Suppressor macrophage treated with lipopolysaccharide for 1 hour (primary cell): ENCODE results near the gene AZIN2.
"Not testable (repeated sequence)": the region's sequence is repeated elsewhere in the genome, so short reads cannot be mapped to it uniquely, and the experiment has no call there.

ENCODE experiments used
- DNase-seq, 3 donors: peaks; one replicate each; pipeline ENCODE4 v3.0.0-alpha.2; 2020 to 2022

AZIN2 gene

DNA sequence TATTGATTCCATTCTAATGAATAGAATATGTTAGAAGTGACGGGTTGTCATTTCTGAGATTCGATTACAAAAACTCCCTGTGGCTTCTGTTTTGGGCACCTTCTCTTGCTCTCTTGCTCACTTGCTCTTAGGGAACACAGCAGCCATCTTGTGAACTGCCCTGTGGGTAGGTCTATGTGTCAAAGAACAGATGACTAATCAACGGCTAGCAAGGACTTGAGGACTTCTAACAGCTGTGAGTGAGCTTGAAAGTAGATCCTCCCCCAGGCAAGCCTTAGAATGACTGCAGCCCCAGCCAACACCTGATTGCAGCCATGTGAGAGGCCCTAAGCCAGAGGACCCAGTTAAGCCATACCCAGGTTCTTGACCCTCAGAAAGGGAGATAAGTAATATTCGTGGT lies 49.3 kb downstream of the AZIN2 start:
- DNase-seq, result peak; percentile 7 to 23 (median 21)

DNA sequence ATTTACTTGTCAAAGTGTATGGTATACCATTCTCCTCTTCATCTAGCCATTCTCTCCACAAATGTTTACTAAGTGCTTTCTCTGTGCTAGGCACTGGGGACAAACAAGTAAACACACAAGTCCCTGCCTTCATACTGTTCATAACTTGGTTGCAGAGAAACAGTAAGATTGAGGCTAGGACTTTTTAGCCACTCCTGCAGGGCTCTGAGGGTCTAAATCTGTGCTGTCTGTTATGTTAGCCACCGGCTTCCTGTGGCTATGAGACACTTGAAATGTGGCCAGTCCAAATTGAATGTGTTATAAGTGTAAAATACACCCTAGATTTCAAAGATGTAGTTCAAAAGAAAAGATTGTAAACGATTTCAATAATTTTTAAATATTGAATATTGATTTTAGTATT lies 50.2 kb downstream of the AZIN2 start:
- no peak for DNase-seq

DNA sequence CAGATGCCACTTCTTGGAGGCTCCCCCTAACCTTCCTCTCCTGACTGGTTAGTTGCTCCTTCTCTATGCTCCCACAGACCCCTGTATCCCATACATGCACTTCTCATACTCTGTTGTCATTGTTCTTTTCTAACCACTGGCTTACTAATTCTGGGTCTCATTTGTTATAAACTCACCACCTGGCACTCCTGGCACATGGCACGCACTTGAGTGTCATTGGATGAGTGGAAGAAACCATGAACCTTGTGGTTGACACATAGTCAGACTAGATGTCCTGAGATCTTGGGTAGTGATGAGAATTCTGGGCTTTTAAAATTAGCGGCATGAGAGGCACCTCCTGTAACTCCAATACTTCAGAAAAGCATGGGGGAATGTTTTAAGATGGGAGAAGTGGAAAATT lies 51.6 kb downstream of the AZIN2 start:
- no peak for DNase-seq

DNA sequence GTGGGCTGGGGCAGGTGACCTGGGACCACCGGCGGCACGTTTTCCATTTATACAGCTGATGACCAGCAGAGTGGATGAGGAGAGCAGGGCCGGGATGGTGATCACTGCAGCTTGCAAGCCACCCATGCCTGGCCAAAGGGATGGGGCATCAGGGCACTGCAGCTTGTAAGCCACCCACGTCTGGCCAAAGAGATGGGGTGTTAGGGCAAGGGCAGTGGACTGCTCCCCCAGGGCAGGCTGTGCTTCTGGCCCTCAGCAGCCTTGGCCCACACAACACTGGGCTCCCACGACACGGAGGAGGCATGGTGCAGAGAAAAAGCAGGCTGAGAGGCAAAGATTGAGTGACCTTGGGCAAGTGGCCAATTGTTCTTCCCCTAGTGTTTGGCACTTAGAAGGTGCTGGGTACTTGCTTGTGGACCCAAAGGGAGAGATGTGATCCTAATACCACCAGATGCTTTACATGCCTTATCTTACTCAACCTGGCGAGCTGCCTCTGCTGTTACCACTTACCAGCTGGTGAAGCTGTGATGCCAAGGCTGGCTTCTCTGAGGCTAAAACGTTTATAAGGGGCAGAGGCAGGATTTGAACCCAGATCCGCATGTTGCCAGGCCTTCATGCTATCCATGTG lies 52.6 kb downstream of the AZIN2 start:
- no peak for DNase-seq

DNA sequence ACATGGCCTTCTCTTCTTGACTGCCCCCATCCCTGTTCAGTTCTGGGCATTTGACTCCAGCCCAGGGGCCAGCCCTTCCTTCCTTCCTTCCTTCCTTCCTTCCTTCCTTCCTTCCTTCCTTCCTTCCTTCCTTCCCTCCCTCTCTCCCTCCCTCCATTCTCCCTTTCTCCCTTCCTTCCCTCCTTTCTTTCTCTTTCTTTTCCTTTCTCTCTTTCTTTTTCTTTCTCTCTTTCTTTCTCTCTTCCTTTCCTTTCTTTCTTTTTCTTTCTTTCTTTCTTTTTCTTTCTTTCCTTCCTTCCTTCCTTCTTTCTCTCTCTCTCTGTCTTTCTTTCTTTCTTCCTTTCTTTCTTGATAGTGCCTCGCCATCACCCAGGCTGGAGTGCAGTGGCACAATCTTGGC lies 55.1 kb downstream of the AZIN2 start:
- DNase-seq, result not testable (repeated sequence)

DNA sequence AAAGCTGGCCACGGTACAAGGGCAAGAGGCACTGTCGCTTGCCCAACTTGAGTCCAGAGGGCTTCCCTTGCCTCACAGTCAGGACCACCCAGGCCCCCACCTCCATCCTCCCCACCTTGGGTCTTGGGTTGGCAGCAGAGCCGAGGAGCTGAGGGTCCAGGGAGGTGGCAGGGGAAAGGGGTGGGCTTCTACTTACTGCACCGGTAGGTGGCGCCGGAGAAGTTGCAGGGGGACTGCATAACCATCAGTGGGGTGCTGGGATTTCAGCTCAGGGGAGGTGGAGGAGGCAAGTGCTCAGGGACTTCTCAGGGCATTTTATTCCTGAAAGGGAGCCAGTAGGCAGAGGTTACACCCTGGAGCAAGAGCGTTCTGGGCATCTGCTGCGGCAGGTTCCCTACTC lies 56.8 kb downstream of the AZIN2 start:
- DNase-seq, result peak in 2 of 3 donors; percentile 10 to 49

DNA sequence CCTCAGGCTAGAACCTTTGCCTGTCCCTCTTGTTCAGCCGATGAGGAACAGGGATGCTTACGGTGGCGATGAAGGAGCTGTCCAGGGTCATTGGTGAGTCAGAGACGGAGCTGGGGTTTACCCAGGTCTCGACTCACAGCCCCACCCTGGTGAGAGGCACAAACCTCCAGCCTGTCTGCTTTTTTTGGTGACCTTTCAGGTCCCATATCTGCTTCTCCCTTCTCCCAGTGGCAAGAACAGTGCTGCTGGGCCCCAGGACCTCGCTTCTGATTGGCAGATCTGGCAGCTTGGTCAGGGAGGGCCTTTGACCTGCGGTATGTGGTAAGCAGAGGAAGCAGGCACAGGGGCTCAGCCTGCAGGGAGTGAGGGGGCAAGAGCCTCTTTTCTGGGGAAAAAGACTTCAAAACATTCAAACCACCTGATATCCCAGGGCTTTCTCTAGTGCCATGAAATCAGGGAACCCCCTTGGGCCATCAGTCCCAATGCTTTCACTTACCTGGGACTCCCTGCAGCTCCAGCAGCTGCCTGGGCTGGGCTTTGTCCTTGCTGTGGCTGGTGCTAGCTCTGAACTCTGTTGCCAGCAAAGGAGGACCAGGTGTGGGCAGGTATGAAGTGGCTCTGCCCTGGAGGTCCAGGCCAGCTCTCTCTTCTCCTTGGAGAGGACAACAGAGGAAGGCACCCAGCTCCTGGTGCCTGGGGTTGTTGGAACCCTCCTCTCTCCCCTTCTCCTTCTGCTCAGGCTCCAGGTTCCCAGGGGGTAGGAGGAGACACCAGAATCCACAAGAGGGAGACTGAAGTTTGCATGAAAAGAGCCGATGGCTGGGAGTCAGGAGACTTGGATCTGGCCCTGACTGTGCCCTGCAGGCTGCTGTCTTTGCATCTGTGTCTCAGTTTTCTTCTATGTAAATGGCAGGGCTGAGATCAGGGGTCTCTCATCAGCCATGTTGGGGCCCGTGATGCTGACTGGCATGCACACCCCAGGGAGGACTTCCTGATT lies 59.5 kb downstream of the AZIN2 start:
- DNase-seq, result peak in 2 of 3 donors; percentile 5 to 29

DNA sequence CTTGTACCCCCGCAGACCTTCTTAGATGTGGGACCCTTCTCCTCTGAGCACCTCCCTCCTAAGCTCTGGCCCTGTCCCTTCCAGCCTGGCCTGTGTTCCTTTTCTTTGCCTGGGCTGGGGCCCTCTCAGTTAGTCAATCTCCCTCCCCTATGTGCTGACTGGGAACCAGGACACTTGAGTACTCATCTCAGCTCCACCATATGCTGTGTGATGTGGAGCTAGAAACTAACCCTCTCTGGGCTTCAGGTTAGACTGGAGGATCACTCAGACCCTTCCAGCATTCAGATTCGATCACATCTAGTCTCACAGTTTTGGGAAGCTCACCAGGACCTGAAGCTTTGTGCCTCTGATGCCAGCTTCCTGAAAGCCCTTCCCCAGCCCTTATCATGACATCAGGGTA lies 60.3 kb downstream of the AZIN2 start:
- no peak for DNase-seq

DNA sequence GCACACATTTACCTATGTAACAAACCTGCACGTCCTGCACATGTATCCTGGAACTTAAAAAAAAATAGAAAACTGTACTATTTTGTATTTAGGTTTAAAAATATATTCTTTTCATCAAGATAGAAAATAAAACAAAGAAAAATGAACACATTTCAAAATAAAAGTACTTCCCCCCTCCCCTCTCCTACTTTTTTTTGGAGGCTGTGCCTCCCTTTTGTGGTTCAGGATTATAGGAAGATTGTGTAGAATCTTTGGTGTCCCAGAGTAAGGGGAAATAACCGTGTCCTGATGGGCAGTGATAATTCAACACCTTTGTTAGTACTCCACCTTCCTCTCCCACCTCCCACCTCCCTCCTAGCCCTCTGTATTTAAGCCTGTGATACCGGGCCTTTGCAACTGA lies 60.8 kb downstream of the AZIN2 start:
- DNase-seq, result no peak

DNA sequence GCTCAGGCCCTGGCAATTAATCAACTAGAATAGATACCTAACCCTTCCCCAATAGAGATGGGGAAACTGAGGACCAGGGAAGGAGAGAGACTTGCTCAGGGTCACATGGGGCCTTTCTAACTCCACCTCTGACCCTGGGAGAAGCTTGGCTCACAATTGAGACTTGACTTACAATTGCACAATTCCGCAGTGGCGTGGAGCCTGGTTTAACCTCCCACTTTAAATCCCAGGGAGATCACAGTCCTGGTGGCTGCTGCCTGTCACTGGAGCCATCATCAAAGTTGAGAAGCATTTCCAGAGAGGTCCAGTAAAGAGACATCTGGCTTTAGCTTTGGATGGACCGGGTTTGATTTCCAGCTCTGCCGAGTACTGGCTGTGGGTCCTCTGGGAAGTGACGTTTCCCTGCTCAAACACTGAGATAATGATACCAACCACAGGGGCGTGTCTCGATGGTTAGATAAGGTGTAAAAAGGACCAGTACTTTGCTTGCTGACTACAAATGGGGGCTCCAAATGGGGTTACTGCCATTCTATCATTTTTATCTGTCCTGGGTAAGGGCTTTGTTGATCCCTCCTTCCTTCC lies 61.6 kb downstream of the AZIN2 start:
- DNase-seq, result no peak

DNA sequence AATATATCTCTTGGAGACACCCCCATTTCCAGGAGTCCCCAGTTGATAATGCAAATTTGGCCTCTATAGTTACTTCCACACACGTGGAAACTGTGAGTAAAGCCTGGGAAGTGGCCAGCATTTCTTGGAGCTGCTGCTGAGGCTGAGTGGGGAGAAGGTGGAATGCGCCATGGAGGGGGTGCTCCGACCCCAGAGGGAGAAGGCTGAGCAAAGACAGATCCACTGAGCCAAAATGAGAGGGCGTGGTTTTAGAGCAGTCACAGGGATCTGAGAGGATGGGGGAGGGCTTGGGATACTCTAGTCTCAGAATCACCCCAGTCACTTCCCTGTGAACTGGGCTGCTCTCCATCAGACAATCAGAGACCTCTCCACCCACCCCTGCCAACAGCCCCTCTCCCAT lies 62.2 kb downstream of the AZIN2 start:
- DNase-seq, result no peak

DNA sequence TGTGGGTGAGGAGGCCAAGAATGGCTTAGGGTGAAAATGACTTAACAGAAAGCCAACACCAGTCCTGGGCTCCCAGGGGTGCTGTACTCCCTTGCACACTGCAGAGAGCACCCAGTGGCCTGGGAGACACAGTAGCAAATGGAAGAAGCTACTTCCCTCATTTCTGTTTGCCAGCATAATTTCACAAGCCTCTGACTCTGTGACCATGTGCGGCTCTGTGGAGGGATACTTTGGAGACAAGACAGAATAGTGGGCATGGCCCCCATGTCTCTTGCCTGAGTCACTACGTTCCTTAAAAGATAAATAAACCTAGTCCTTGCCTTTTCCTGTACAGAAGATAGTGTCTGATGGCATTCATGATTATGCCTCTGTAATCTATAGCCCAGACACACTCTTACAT lies 62.7 kb downstream of the AZIN2 start:
- no peak for DNase-seq

DNA sequence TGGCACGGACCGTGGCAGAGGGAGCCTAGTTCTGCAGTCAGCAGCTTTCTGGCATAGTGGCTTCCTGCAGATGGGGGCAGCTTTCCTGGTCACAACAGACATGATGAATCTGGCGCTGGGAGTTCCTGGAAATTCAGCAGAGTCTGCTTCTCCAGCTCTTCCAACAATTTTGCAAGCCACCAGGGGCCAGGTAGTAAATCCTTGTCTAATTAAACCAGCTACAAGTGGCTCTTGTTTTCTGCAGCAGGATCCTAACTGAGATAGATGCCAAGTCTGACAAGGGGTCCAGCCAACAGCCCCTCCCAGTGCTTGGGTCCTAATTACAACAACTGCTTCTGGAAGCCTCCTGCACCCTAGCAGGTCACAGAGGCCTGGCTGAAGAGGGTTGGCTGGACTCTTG lies 65.0 kb downstream of the AZIN2 start:
- no peak for DNase-seq

DNA sequence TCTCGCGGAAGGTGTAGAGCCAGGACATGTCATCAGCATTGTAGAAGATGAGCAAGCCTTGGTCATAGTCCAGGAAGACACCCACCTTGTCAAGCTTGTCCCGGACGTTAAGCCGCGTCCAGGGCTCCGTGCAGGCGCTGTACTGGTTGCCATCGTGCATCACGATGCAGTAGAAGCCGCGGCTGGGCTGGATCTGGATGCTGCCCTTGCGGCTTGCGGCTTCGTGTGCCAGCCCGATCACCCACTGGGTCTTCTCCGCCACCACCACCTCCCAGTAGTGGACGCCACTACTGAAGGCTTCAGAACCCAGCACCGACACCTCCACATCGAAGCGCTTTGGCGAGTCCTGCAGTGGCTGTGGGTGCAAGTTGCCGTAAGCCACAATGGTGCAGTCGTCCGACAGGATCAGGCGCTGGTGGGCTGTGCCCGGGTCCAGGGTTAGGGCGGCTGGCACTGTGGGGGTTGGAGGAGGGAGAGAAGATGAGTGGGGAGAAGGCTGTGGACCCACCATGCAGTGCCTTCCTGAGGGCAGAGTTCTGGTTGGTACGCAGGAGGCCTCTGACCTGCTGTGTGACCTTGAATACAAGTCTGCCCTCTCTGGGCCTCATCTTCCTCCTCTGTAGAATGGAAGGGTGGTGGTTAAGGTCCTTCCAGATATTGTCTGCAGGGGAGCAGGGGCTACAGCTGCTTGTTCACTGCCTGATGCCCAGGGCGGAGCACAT lies 66.5 kb downstream of the AZIN2 start:
- no peak for DNase-seq

DNA sequence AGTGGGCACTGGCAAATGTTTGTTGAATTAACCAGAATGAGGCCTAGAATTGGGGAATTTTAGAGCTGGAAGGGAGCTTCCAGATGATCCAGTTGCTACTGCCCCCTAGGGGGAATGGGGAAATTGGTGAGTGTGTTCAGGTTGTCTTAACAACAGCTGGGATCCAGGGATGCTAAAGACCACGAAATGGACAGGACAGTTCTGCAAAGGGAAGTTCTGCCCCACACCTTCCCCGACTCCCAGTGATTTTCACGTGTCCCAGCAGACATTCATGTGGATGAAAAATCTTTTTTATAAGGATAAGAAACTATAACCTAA lies 67.0 kb downstream of the AZIN2 start:
- peak; percentile 23 to 30 (median 25) for DNase-seq

DNA sequence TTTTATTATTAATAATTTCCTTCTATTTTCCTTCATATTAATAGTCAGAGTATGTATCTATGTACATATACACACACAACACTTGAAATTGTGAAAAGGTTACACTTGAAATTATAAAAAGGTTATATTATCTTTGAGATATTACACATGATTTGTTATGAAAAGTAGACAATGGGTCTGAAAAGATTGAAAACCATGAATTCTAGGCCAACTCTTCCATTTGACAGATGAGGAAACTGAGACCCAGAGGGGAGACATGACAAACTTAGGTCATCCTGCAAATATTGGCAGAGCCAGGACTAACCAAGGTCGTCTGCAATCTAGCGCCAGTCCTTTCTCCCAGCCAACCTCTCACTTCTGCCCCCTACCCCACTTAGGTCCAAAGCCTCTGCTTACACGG lies 67.7 kb downstream of the AZIN2 start:
- no peak for DNase-seq

DNA sequence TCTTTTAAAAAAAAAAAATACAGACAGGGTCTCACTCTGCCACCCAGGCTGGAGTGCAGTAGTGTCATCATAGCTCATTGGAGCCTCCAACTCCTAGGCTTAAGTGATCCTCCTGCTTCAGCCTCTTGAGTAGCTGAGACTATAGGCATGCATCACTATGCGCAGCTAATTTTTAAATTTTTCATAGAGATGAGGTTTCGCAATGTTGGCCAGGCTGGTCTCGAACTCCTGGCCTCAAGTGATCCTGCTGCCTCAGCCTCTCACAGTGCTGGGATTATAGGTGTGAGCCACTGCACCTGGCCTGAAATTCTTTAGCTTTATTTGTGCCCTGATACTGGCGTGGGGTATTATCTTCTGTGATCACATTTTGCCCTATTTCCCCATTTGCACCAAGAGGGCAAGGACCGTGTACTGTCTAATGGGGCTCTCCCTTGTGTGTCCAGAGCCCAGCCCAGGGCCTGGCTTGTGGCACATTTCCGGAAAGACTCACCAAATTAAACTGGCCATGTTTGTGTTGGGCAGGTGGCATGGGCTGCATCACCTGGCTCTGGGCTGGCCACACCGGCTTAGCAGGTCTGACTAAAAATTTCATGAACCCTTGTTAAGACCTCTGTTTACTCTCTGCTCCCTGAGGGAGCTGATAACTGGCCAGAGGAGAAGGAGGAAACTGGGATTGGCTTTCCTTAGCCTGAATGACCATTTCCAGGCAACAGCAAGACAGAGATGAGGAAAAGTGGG lies 68.7 kb downstream of the AZIN2 start:
- DNase-seq, result no peak

DNA sequence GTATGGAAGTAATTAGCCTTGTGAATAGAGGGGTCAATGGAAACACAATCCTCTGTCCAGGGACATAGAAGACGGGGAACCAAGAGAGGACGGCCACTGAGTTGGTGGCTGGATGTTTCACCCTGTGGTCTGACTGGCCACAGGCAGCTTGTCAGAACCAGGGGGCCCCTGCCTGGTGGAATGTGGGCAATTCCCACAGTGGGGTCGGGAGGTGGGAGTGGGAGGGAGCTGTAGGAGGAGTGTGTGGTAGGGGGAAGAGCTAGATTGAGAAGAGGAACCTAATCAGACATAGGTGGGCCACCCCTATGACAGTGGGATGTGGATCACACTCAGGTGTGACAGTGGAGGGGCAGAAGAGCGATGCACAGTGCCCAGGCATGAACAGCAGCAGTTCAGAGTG lies 69.6 kb downstream of the AZIN2 start:
- DNase-seq, result no peak

DNA sequence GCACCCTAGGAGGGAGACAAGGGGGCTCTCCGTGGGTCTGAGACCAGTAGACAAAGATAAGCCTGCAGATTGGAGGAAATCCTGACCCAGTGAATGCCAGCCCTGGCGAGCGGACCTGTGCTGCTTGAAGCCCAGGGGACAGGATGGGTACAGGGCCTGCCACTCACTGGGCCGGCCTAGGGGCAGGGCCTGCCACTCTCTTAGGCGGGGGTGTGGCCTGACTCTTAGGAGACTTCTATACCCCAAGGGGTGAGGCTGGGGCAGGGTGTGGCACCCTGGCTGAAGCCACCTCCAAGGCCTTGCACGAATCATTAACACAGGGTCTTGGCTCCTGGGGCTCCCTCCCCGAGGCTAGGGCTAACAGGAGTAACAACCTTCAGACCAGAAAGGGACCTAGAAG lies 70.2 kb downstream of the AZIN2 start:
- no peak for DNase-seq

DNA sequence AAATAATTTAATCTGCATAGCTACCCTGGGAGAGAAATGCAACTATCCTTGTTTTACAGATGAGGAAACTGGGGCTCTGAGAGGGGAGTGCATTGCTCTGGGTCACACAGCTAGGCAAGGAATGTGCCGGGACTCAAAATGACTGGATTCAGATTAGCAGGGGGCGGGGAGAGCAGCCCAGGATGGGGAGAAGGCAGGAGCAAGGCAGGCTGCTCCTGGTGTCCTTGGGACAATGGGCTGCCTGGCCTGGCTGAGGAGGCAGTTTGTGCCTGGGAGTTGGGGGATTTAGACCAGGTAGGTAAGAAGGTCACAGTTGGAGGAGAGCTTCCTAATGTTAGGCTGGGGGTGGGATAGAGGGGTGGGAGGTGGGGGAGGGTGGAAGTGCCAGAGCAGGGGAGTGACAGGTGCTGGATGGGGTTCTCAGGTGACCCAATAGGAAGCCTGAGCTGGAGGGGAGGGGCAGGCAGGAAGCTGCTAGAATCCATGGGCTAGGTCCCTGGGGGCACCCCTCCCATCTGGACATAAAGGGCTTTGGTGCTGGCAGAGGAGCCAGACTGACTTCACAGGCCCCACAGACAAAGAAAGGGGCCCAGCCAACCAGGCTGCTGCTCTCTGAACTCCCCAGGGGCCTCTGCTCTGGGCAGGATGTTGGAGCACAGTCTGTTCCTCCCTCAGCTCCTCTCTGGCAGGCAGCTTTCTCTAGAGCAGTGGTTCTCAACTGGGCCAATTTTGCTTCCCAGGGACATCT lies 71.9 kb downstream of the AZIN2 start:
- DNase-seq, result no peak

DNA sequence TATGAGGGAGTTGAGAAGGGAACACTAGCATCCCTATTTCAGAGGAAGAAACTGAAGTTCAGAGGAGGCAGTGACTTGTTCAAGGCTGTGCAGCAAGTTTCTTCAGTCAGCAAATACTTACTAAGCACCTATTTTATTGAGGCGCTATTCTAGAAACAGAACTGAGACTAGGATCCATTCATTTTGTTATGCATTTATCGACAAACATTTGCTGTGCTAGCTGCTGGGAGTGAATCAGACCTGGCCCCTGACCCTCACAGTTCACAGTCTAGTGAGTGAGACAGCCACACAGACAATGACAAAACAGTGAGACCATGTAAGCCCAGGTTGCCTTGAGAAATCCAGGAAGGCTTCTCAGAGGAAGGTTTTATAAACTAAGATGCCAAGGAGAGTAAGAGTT lies 72.7 kb downstream of the AZIN2 start:
- DNase-seq, result no peak
